A172 (cell line): ENCODE data around the gene SPATS1. TPM values are rescaled to one million over a fixed set of nuclear protein-coding genes. Genes with fewer than 3 reads are reported as not detected.
"Not testable (repeated sequence)": the region's sequence is repeated elsewhere in the genome, so short reads cannot be mapped to it uniquely, and the experiment has no call there.

Experiments
- DNase-seq: peaks from one replicate; pipeline ENCODE4 v3.0.0-alpha.2; 2015; ENCODE audit warnings: low spot score
- total RNA-seq: library from RNA; depleted of rRNA; stranded (reverse); fragments of >200 nt; shearing (Covaris generic); gene quantifications from 2 replicates; pipeline ENCODE4 v1.2.3, GENCODE V29; 2014

The SPATS1 gene
- total RNA-seq, 1 experiment from 2014 or later: not detected

DNA sequence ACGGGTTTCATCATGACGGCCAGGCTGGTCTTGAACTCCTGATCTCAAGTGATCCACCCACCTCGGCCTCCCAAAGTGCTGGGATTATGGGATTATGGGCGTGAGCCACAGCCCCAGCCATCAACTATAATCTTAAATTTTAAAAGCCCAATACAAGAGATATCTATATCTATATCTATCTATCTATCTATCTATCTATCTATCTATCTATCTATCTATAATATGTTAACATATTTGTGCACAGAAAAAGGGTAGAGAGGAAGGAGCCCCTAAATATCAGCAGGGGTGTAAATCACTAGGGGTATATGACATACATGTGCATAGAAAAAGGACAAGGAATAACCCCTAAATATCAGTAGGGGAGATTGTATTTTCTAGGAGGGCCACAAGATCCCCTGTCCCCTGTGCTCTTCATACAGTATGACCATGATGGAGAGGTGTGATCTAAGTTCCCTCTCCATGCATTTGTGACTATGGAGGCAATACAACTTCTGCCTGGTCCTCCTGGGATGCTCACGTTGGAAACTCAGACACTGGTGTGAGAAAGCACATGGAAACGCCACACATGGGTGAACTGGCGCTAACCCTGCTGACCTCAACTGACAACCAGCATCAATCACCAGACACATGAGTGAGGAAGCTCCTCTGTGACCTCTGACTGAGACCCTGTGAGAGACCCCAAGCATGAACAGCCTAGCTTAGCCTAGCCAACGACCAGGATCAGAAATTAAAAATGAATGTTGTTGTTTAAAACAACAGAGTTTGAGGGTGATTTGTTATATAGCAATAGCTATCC is 1.2 kb upstream of the SPATS1 start:
- no peak for DNase-seq

DNA sequence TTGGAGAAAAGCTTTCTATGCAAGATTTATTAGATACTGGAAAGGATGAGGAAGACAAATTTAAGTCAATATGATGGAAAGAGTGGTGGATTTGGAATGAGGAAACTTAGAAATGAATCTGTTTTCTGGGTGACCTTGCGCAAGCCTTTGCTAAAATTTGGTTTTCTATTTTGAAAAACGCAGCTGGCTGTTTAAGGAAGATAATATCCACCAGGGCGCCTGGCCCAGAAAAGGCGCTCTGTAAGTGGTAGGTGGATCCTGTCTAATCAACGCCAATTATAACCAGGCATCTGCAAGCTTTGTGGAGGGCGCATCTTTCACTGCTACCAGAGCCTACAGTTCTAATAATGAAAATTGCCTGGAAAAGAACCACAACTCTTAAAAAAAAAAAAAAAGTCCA is 398 bp upstream of the SPATS1 start:
- DNase-seq: no peak

DNA sequence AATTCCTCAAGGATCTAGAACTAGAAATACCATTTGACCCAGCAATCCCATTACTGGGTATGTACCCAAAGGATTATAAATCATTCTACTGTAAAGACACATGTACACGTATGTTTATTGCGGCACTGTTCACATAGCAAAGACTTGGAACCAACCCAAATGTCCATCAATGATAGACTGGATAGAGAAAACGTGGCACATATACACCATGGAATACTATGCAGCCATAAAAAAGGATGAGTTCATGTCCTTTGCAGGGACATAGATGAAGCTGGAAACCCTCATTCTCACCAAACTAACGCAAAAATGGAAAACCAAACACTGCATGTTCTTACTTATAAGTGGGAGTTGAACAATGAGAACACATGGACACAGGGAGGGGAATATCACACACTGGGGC is 4.4 kb downstream of the SPATS1 start:
- DNase-seq: not testable (repeated sequence)

DNA sequence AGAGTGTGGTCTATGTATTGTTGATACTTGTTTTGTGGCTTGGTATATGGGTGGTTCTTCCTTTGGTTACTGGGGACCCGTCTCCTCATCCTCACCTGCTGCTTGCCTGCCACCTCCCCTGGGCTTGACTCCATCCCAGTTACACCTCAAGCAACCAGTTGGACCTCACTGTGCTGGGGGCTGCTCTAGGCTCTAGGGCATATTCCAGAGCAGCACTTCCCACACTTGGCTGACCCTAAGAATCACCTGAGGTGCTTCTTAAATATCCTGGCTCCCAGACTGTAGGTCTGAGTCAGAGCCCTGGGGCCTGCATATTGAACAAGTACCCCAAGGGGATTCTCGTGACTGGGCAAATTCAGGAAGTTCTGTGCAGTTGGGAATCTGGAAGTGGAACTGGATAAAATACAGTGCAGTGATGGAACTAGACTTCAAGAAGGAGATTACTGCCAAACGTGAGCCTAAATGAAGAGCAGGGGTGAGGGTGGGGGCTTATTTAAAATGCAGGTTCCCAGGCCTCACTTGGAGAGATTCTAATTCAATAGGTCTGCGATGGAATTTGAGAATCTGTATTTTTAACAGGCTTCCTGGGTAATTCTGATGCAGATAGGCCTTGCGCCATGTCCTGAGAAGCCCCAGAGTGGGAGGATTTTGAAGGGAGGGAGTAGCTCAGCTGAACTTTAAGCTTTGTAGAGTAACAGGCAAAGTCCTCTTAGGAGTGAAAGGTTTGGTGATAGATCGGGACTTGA is 7.6 kb downstream of the SPATS1 start:
- no peak for DNase-seq

DNA sequence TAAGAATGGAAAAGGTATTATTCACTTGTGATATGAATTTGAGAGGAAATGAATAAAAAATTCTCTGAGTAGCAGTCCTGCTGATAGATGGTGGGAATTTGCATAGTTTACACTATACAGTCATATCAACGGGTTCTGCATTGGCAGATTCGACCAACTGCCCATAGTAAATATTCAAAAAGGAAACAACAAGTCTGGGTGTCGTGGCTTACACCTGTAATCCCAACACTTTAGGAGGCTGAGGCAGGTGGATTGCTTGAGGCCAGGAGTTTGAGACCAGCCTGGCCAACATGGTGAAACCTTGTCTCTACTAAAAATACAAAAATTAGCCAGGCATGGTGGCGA is 8.2 kb downstream of the SPATS1 start:
- not testable (repeated sequence) for DNase-seq

DNA sequence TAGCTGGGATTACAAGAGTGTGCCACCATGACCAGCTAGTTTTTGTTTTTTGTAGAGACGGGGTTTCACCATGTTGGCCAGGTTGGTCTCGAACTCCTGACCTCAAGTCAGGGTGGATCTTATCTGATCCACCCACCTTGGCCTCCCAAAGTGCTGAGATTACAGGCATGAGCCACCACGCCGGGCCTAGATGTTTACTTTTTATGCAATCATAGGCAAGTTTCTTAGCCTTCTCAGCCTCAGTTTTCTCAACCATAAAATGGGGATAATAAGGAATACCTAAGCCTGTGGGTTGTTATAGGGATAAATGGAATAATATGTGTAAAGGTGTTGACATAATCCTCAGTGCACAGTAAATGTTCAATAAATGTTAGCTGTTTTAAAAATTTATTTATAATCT is 9.8 kb downstream of the SPATS1 start:
- no peak for DNase-seq

DNA sequence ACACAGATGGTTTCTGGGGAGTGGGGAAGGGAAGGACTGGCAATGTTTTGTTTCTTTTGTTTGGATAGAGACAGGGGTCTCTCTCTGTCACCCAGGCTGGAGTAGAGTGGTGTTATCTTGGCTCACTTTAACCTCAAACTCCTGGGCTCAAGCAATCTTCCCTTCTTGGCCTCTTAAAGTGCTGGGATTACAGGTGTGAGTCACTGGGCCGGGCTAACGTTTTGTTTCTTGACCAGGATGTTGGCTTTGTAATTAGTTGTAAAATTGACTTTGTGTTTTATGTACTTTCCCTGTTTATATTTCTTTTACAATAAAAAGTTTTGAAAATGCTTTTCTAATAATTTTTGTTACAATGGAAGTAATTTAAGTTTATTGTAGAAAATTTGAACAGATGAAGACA is 10.9 kb downstream of the SPATS1 start:
- DNase-seq: peak; percentile 47

DNA sequence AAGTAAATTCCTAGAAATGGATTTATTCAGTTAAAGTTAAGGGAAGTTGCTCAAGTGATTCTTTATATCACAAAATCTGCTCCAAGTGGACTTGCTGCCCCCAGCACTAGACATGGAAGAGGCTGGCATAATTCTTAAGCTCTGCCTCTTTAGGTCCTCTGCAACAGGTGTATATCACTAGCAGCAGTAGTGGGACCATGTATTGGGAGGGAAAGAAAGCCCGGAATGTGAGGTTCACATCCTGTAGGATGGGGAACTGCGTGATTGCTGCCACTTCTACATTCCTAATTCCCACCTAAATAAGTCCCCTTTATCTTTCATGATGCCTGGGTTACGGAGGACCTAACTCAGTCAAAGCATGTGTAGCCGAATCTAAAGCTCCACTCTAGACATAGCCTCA is 13.2 kb downstream of the SPATS1 start:
- DNase-seq: no peak

DNA sequence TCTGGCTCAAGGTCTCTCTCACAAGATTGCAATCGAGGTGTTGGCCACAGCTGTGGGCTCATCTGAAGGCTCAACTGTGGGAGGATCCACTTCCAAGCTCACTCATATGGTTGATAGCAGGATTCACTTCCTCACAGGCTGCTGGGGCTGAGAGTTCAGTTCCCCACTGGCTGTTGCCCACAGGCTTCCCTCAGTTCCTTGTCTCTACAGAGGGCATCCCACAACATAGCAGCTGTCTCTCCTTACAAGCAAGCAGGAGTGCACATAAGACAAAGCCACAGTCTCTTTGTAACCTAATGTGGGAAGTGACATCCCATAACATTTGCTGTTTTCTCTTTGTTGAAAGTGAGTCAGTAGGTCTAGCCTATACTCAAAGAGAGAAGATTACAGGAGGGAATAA is 14.0 kb downstream of the SPATS1 start:
- DNase-seq: no peak

DNA sequence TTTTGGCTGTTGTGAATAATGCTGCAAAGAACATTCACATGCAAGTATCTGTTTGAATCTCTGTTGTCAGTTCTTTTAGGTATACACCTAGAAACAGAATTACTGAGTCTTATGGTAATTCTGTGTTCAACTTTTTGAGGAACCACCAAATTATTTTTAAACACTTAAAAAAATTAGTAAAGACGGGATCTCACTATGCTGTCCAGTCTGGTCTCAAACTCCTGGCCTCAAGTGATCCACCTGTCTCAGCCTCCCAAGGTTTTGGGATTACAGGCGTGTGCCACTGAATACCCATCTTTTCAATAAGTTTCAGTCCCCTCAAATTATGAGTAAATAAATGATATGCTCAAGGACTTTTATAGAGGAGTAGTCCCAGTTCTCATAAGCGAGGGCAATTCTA is 17.5 kb downstream of the SPATS1 start:
- no peak for DNase-seq

DNA sequence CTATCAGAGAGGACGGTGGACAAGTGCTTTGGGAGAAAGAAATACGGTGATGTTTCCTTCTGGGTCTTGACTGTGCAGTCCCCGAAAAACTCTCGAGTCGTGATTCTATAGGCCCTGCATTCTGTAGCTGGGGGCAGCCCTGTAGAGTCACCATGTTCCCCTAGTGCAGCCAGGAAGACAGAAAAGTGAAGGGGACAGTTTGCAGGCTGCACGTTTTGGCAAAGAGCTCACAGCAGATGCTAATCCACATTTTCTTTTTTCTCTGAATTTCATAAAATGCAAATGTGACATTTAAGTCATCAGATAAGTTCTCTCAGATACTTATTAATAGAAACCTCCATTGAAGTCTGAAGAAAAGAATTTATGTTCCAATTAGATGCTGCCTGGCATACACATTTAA is 19.5 kb downstream of the SPATS1 start:
- DNase-seq: no peak

DNA sequence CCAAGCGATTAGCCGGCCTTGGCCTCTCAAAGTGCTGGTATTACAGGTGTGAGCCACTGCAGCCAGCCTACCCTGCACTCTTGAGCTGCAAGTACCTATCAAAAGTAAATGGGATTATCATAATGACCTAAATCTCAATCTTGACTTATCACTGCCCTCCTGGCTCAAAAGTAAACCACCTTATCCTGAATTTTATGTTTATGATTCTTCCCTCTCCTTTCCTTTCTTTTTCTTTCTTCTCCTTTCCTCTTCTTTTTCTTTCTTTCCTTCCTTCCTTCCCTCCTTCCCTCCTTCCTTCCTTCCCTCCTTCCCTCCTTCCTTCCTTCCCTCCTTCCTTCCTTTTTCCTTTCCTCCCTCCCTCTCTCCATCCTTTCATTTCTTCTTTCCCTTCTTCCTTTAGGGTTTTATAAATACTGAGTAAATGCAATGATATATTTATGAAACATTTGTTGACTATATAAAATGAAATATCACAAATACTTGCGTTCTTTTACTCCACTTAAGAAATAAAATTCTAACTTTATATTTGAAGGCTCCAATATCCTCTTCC is 21.0 kb downstream of the SPATS1 start:
- DNase-seq: no peak

DNA sequence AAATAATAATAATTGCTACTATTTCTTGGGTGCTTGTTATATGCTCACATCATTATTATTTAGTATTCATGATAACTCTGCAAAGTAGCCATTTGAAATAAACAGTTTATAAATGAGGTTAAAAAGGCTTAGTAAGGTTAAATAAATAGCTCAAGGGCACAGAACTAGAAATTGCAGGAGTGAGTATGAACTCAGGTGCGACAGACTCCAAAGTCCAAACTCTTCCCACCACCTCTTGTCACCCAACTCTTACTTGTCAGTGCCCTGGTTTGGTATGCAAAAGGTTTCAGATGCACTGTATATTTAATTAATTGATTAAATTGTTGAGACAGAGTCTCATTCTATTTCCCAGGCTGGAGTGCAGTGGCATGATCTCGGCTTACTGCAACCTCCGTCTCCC is 24.3 kb downstream of the SPATS1 start:
- DNase-seq: no peak

DNA sequence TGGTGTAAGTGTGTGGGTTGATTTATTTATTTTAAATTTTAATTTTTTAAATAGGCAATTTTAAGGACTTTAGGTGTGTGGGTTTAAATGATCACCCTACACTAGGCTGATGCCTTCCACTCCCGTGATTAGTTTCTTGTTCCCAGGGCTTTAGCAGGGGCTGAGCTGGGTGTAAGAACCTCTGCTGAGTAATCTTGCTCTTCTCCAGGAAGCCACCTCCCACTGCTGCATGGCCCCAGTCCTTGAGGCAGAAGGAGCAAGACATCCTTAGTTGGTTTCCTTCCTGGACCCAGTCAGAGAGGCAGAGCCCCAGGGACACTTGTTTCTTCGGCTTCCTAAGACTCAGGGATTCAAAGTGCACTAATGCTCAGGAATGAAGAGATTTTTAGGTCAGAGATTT is 25.2 kb downstream of the SPATS1 start:
- DNase-seq: no peak

DNA sequence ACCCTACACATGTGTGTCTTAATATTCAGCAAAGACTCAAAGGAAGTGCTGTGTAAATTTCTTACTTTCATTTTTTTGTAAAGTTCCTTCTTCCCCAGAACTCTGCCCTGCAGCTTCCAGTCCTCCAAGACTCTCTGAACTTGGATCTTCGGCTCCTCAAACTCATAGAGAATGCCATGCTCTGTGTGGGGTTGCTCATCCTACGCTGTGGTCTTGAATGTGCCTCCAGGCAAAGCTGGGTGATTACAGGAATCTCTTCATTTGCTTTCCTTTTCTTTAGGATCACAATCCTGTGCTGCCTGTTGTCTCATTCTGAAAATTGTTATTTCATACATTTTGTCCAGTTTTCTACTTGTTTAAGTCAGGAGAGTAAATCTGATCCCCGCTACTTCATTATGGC is 30.6 kb downstream of the SPATS1 start:
- no peak for DNase-seq

DNA sequence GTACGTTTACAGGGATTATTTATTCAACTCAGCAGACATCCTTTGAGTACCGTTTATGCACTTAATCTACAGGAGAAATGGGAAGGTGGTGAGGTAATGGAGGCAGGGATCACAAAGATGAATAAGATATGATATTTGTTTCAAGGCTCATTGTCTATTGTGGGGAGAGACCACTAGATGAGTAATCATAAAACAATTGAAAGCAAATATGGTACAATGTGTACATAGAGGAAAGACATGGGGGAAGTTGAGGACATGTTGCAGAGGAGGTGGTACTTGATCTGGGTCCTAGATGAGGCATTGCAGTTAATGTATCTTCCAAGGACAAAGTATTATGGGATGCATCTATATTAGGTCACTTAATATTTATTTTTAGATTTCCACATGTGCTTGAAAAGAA is 31.3 kb downstream of the SPATS1 start:
- no peak for DNase-seq

DNA sequence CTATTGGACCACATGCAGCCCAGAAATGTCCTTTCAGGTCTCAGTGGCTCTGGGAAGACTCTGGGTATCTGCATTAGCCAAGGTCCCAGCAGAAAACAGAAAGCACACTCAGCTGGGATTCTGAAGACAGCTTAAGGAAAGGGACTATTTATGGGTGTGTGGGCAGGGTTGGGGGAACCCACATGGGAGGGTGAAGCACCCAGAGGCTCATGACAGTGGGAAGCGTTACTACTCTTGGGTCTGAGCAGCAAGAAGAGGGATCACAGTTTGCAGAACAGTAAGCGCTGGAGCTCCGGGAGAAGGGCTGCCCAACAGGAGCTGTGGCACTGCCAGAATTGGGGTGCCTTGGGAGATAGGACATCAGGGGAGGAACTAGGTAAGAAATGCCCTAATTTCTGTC is 32.6 kb downstream of the SPATS1 start:
- DNase-seq: no peak

DNA sequence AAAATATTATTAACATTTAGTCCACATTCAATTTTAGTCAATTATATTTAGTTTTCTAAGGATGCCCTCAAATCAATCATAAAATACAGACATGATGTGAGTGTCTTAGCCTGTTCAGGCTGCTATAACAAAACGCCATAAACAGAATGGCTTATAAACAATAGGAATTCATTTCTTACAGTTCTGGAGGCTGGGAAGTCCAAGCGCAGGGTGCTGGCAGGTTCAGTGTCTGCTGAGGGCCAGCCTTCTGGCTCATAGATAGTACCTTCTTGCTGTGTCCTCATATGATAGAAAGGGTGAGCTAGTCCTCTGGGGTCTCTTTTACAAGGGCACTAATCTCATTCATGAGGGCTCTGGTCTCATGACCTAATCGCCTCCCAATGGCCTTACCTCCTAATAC is 35.0 kb downstream of the SPATS1 start:
- no peak for DNase-seq

DNA sequence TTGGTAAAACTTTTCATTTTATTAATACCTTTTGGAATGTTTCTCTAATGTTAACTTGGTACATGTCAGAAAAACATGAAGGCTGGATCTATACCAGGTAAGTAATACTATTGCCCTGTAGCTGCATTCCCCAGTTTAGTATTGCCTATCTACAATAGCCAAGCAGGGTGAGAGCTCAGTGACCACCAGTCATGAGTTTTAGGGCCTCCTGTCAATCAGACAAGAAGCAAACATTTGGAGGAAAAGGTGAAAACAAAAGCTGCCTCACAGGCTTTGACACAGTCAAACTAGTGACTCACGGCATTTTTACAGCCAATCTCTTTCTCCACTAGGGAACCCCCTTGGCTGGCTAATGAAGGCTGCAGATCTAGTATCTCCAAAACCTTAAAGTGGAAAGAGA is 35.5 kb downstream of the SPATS1 start:
- DNase-seq: no peak

DNA sequence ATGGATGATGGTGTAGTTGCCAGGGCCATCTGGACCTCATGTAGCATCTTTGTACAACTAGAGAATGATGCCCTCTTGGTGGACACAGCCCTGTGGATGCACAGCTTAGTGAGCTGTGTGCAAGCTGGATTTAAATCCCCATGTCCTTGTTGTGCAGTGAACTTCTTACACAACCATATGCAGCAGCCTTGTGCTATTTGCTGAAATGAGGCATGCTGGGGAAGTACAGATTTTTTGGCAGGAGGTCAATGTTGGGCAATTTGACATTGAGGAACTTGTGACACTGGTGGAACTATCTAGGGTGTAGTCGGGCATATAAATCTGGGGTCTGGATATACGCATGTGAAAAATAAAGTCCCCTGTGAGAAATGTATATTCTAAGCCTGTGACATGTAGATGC is 39.3 kb downstream of the SPATS1 start:
- no peak for DNase-seq

DNA sequence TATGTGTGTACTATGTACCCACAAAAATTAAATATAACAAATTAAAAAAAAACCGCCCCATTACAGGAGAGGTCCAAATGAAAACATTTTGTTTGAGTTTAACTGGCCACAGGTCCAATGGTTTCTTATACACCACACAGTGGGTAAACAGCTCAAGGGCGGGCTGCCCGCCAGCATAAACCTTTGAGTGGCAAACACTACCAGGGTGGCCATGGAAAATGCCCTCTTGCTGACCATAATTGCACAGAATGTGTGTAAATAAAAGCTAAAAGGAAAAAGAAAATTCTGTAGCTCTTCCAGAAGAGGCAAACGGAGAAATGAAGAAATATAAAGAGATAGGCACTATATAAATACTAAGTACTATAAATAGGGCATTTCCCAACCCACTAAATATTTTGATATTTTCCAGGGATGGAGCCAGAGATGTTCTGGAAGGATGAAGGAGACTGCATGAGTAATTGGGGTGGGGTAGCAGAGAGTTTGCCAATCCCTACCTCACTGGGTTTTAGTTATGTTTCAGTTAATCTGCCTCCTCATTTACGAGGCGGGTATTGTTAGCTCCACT is 44.0 kb downstream of the SPATS1 start:
- no peak for DNase-seq

DNA sequence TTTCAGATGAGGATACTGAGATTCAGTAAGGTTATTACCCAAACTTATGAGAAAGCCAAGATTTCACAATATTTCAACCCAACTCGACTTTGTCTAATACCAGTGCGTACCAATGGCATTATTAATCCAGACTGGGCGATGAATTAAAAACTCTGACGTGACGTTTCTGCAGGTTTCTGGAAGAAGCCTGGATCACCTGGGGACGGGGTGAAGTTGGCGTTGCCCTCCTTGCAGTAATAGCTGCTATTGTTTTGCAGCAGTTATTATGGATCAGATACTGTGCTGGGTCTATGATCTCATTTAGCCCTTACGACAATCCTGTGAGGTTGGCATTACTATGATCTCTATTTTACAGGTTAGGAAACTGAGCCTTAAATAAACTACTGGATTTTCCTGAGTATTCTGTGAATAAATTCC is 44.5 kb downstream of the SPATS1 start:
- peak; percentile 29 for DNase-seq
